ENCODE measurements around the gene ZNF668.
"Not testable (repeated sequence)": the region's sequence is repeated elsewhere in the genome, so short reads cannot be mapped to it uniquely, and the experiment has no call there.

The ZNF668 gene

DNA sequence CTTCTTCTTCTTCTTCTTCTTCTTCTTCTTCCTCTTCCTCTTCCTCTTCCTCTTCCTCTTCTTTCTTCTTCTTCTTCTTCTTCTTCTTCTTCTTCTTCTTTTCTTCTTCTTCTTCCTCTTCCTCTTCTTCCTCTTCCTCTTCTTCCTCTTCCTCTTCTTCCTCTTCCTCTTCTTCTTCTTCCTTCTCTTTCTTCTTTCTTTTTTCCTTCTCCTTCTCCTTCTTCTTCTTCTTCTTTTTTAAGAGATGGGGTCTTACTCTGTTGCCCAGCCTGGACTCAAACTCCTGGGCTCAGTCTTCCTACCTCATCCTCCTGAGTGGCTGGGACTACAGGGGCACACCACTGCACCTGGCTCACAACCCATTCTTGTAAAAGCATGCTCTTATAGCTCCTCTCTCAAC is 60.7 kb downstream of the ZNF668 start:
- not testable (repeated sequence) for DNase-seq (ENCODE audit: low read depth)

DNA sequence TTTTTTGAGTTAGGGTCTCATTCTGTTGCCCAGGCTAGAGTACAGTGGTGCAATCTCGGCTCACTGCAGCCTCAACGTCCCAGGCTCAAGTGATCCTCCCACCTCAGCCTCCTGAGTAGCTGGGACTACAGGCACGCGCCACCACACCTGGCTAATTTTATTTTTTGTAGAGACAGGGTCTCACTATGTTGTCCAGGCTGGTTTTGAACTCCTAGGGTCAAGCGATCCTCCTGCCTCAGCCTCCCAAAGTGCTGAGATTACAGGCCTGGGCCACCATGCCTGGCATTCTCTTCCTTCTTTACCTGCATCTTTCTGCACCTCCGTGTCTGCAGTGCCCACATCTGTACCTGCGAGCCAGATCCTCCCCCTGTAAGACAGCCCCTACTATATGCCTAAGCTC is 62.2 kb downstream of the ZNF668 start:
- not testable (repeated sequence) for DNase-seq (ENCODE audit: low read depth)

Measured in activated T-helper 1 cell treated with Interleukin-2 at 50 U/mL for 16 hours (primary cell).